CD4-positive, alpha-beta T cell treated with Interleukin-4 for 4 hours (primary cell): Measurements from ENCODE around the gene JPH2.
"Not testable (repeated sequence)": the region's sequence is repeated elsewhere in the genome, so short reads cannot be mapped to it uniquely, and the experiment has no call there.

Source experiments
- DNase-seq: peaks from one replicate; pipeline ENCODE4 v3.0.0-alpha.2; 2020

JPH2 gene

GRCh38 chr20:44187054-44187771 is at the start of gene JPH2:
JPH2 (minus strand) TSS chr20:44187188; CDS start chr20:44186705, 483 bp downstream.
- no peak for DNase-seq

DNA sequence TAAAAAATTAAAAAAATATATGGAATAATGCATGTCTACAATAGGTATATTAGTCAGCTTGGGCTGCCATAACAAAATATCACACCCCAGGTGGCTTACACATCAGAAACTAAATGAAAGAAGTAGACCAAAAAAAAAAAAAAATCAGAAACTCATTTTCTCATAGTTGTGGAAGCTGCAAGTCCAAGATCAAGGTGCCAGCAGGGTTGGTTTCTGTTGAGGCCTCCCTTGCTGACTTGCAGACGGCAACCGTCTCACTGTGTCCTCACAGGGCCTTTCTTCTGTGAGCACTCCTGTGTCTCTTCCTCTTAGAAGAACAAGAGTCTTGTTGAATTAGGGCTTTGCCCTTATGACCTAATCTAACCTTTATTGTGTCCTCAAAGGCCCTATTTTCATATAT is 48.7 kb upstream of the JPH2 start:
- no peak for DNase-seq

DNA sequence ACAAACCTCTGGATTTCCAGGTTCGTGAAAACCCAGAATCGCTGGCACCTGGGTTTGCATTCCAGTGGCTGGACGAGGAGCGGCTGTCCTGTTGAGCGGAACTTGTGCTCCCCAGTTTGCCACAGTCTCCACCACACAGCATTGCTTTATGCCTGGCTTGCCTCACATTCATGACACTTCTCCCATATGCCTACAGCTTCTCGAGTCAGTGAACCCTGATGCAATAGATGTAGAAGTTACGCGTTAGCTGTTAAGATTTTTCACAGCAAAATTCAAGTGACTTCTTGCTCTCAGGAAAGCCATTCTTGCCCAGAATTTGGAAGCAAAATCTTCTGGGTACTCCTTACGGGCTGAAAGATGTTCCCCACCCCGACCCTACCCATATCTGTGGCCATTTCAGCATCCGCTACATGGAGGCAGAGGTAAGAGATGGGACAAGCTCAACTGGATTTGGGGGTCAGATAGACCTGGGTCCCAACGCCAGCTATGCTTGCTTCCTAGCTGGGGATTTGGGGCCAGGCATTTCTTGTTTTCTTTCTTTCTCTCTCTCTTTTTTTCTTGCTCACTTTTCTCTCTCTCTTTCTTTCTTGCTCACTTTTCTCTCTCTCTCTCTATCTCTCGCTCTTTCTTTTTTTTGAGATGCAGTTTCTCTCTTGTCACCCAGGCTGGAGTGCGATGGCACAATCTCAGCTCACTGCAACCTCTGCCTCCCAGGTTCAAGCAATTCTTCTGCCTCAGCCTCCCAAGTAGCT is 47.8 kb upstream of the JPH2 start:
- no peak for DNase-seq

GRCh38 chr20:44233436-44234016 is 46.5 kb upstream of the JPH2 start:
- DNase-seq: no peak

- DNase-seq: not testable (repeated sequence)
These were observed 45.5 kb upstream of the JPH2 start for GRCh38 chr20:44232469-44232856.

DNA sequence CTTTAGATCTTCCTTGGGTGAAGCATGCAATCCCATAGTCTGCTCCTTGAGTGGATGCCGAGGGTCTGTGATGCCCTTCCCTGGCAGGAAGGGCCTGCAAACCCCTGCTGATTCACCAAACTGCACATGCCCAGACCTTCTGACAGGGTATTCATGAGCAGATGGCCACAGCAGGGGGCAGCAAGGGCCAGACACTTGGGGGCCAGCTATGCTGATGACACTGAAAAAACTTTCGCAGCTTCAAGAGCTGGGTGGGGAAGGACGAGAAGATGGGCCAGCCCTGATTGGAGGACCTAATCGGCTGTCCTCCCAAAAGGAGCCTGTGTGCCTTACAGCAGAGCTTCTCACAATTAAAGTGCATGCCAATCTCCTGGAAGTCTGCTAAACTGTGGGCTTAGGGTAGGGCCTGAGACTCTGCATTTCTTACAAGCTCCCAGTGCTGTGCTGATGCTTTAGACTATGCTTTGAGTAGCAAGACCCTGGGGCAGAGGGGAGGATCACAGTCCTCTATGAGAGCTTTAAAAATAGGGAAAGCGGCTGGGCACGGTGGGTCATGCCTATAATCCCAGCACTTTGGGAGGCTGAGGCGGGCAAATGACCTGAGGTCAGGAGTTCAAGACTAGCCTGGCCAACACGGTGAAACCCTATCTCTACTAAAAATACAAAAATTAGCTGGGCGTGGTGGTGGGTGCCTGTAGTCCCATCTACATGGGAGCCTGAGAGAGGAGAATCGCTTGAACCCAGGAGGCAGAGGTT is 44.9 kb upstream of the JPH2 start:
- no peak for DNase-seq

DNA sequence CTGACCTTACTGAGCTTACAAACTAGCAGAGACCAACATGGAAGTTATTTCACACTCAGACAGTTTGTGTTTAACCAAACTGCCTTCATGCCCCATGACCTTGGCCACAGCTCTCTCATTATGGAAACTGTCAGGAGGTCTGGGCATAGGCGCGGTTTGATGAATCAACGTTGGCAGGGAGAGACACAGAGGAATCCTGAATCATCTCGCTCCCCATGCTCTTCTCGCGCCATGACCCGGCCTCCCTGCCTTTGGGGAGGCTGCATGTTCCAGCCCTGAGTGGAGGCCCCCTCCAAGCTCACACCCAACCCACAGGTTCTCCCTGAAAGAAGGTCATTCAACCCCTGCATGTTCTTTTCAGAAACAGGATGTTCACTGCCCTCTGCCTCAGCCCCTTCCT is 44.2 kb upstream of the JPH2 start:
- no peak for DNase-seq

GRCh38 chr20:44228465-44229258 is 41.7 kb upstream of the JPH2 start:
- no peak for DNase-seq

DNA sequence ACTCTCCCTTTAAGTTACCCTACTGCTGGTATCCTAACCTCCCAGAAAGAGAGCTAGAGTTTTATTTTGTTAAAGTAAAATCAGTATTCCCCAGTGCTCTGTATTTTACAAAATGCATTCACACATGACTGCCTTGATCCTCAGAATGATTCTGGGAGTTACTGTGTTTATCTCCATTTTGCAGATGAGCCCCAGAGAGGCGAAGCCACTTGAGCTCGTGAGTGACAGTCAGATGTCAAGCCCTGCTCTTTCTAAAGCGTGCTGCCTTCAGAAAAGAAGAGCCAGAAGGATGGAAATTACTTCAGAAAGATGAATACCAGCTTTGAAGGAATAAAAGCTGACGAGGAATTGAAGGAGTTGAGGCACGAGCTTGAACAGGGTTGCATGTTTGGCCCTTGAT is 37.6 kb upstream of the JPH2 start:
- no peak for DNase-seq

- DNase-seq: no peak
These were observed 36.7 kb upstream of the JPH2 start for GRCh38 chr20:44223721-44224120.

GRCh38 chr20:44222633-44223368 is 35.8 kb upstream of the JPH2 start:
- no peak for DNase-seq

- no peak for DNase-seq
These were observed 35.0 kb upstream of the JPH2 start for GRCh38 chr20:44222027-44222426.

- no peak for DNase-seq
These were observed 34.5 kb upstream of the JPH2 start for GRCh38 chr20:44221368-44221954.

DNA sequence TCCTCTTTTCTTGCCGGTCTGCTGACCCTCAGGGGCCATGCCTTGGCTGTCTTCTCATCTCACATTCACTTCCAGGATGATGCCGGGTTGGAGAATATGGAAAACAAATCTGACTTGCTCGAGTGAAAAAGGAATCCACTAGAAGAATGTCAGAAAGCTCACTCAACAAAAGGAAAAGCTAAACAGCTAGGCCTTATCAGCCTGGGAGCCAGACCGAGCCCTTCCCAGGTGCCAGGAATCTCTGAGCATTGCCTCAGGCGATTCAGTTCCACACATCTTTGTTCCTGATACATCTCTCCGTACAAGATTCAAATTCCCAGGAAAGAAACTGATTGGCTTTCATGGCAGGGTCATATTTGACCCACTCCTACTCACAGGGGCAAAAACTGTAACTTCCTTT is 32.8 kb upstream of the JPH2 start:
- DNase-seq: no peak

- DNase-seq: peak; percentile 44
These were observed 32.3 kb upstream of the JPH2 start for GRCh38 chr20:44219170-44219730.

GRCh38 chr20:44218446-44218845 is 31.5 kb upstream of the JPH2 start:
- peak; percentile 66 for DNase-seq

DNA sequence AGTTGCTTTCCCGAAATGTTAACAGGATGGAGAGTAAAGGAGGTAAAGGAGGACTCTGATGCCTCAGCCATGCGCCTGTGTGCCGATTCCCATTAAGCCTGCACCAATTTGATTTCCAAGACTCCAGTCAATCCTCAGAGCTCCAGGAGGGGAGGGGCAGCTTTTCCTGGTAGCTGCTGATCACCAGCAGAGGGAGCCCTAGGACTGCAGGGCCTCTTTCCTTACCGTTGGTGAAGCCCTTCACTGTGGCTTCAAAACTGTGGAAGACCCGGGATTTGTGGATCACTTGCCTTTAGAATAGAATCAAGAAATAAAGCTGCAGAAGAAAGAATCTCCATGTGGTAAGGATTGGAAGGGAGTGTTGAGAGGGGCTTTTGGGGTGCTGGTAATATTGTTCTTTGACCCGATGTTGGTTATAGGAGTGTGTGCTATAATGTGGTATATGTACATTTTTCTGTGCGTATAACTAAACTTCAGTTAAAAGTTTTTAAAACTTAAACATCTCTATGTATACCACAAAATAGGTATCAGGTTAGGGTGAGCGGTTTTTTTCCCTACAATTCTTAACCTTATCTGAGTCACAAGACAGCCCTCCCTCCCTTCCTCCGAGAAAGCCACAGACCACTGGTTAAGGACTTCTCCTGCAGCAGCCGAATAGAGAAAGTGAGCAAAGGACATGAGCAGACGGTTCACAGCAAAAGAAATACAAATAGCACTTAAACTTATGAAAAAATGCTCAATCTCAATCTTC is 30.5 kb upstream of the JPH2 start:
- peak; percentile 80 for DNase-seq

GRCh38 chr20:44215125-44215524 is 28.1 kb upstream of the JPH2 start:
- DNase-seq: peak; percentile 74

GRCh38 chr20:44212792-44213191 is 25.8 kb upstream of the JPH2 start:
- no peak for DNase-seq
